Sigmoid colon (tissue), 7 donors: ENCODE data around the gene SUPT6H. TPM values are rescaled to one million over a fixed set of nuclear protein-coding genes. Genes with fewer than 3 reads are reported as not detected.
A peak's percentile ranks its signal among the peaks of the same experiment; 100 is the strongest.

Experiments used
- DNase-seq: peaks from one replicate; pipeline ENCODE4 v3.0.0-alpha.2; 2019
- H3K27ac ChIP-seq, 4 donors: fragments of 200-600 bp; sonication (generic); one replicate each; pipeline ENCODE4 v1.5.1; 2016 to 2019; ENCODE audit warnings: mild to moderate bottlenecking in 1 of 4
- H3K27me3 ChIP-seq, 3 donors: fragments of 200-600 bp; sonication (generic); one replicate each; pipeline ENCODE4 v1.5.1; 2019; ENCODE audit warnings: mild to moderate bottlenecking in 1 of 3
- H3K36me3 ChIP-seq, 4 donors: fragments of 200-600 bp; sonication (generic); one replicate each; pipeline ENCODE4 v1.5.1; 2016 to 2019
- H3K4me1 ChIP-seq, 4 donors: fragments of 200-600 bp; sonication (generic); one replicate each; pipeline ENCODE4 v1.5.1; 2017 to 2019
- H3K4me3 ChIP-seq, 4 donors: fragments of 200-600 bp; sonication (generic); one replicate each; pipeline ENCODE4 v1.5.1; 2017 to 2019; ENCODE audit warnings: mild to moderate bottlenecking in 2 of 4, moderate library complexity in 1 of 4
- H3K9me3 ChIP-seq, 4 donors: fragments of 200-600 bp in 3 of 4; sonication (generic) in 3 of 4; one replicate each; pipeline versions ENCODE4 v1.5.1 to v1.6.1; 2013 to 2019
- EP300 ChIP-seq, 4 donors: sonication (generic); formaldehyde crosslinking; IDR thresholded peaks; one replicate each; pipeline ENCODE4 v1.6.1; 2017; ENCODE audit warnings: antibody characterized with exemption in 4 of 4
- POLR2A ChIP-seq, 2 donors: fragments of 450-650 bp; IDR thresholded peaks; one replicate each; pipeline ENCODE4 v1.6.1; 2016; ENCODE audit warnings: antibody characterized with exemption in 2 of 2, mild to moderate bottlenecking in 2 of 2, moderate library complexity in 2 of 2
- POLR2AphosphoS5 ChIP-seq, 4 donors: sonication (generic); formaldehyde crosslinking; IDR thresholded peaks; one replicate each; pipeline ENCODE4 v1.6.1; 2017; ENCODE audit warnings: antibody characterized with exemption in 4 of 4
- WGBS, 2 donors: extraction: QIAGEN DNeasy Blood & Tissue Kit; methylation state at CpG; one replicate each; pipeline ENCODE4 v1.1.7; 2013; 5-methylcytosine and 5-hydroxymethylcytosine counted together
- intact Hi-C: fragments of 100-400 bp; cut with DNase I; formaldehyde crosslinking; loops from one replicate; pipeline ENCODE4 v1.15.1; 2023
- polyA plus RNA-seq, 3 donors: library from polyadenylated mRNA; stranded (reverse); fragments of 200-250 nt; gene quantifications; one replicate each; pipeline ENCODE4 v1.2.3, GENCODE V29; 2013
- total RNA-seq, 4 donors: library from RNA; depleted of rRNA; stranded (reverse); fragments of >200 nt; gene quantifications; one replicate each; pipeline ENCODE4 v1.1.0, GENCODE V29; 2016
- TF ChIP-seq, protein P1 (sequence below), 4 experiments: fragments of 450-650 bp in 3 of 4; fragments of 200-600 bp in 1 of 4; IDR thresholded peaks; one replicate each; pipeline ENCODE4 v1.5.1; 2016 to 2019; ENCODE audit warnings: antibody characterized with exemption in 4 of 4, mild to moderate bottlenecking in 3 of 4, moderate library complexity in 2 of 4
- donor health status: healthy with polysubstance abuse.
- donor health status: Bipolar disorder and iron deficiency.
- donor health status: healthy.

The SUPT6H gene
- total and polyA plus RNA-seq, 7 donors = 12.0 to 75.6 (median 49.0) TPM

DNA sequence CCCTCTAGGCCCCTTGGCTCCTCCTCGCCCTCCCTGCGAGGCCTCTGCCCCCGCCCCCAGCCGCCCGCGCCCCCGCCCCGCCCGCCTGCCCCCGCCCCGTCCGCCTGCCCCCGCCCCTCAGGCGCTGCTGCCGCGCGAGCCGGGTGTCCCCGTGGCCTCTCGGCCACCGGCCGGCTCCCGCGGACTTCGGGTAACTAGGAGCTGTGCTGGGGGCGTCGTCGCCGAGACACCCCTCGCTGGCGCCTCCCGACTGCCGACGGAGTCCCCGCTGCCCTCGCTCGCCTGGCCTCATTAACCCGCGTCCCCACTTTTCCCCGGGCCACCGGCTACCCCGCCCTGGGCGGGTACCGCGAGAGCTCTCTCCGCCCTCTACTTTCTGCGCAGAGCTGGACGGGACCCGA lies 64.2 kb downstream of the SUPT6H start, which contains the start of gene TLCD1:
TLCD1 (minus strand) TSS at position 8 of the 401 bp plus-strand sequence. CDS start 136 bp downstream, outside the sequence.
- H3K4me3 ChIP-seq = peak within 1 kb of the TSS; percentile 51 to 83 (median 68)
- WGBS, 2 donors = 1% methylated on average over 49 of the region's 49 CpGs
- DNase-seq = peak; percentile 82
- no peaks in the 10 kb centered on the region for H3K9me3 ChIP-seq
- TF ChIP-seq POLR2AphosphoS5 (IDR thresholded peaks at IDR 0.05) (no peak), POLR2A (IDR thresholded peaks at IDR 0.05) (no peak), EP300 (IDR thresholded peaks at IDR 0.05) (no peak)
- TF ChIP-seq, protein P1, sequence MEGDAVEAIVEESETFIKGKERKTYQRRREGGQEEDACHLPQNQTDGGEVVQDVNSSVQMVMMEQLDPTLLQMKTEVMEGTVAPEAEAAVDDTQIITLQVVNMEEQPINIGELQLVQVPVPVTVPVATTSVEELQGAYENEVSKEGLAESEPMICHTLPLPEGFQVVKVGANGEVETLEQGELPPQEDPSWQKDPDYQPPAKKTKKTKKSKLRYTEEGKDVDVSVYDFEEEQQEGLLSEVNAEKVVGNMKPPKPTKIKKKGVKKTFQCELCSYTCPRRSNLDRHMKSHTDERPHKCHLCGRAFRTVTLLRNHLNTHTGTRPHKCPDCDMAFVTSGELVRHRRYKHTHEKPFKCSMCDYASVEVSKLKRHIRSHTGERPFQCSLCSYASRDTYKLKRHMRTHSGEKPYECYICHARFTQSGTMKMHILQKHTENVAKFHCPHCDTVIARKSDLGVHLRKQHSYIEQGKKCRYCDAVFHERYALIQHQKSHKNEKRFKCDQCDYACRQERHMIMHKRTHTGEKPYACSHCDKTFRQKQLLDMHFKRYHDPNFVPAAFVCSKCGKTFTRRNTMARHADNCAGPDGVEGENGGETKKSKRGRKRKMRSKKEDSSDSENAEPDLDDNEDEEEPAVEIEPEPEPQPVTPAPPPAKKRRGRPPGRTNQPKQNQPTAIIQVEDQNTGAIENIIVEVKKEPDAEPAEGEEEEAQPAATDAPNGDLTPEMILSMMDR (IDR thresholded peaks at IDR 0.05) = no peak
- H3K4me1 ChIP-seq = peaks cover 0 to 49% (median 44%) of the 10 kb centered on the region in 4 donors
- intact Hi-C loops = loop anchor here (5.0 to 10.0 kb wide), 3 partner anchors 86 to 569 kb away; partner anchors contain the start of genes FLOT2 and NUFIP2
- peaks cover 17 to 36% (median 27%) of the 10 kb centered on the region in 4 donors for H3K36me3 ChIP-seq
- peak within 1 kb of the TSS; percentile 88 to 97 (median 96) for H3K27ac ChIP-seq
- peaks cover 0 to 8% (median 0%) of the 10 kb centered on the region in 3 donors for H3K27me3 ChIP-seq

DNA sequence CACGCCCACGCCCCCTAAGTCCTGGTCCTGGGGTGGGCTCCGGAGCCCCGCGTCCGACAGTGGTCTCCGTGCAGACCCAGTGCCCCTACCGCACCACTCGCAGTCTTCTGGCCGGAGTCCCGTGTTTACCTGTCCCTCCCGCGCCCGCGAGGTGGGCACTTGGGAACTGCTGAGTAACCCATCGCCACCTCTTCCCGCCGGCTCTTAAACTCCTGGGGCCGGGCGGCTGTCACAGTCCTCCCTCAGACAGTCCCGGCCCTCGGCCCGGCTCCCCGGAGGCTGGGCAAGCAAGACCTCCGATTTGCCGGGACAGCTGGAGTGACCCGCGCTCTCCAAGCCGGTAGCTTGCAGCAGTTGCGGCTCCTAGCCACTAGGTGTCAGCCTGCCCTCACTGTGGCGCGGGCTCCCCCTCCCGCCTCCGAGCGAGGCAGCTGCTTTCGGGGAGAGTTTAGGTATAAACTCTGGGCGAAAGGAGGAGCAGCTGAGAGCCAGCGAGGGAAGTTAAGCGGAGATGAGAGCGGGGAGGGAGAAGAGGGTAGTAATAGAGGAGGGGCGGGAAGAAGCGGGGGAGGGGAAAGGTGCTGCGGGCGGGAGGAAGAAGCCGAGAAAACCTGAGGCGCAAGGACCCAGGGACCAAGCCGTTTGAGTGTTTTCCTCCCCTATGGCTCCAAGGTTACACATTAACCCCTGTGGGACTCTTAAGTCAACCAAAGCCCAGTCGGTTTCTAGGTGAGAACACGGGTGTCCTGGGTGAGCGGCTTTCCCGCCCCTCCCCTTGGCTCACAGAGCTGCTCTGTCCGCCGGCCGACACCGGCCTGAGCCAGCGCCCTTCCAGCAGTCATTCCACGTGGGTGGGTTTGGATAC lies 64.9 kb downstream of the SUPT6H start:
- Histone ChIP-seq H3K36me3 (peaks cover 17 to 30% (median 22%) of the 10 kb centered on the region in 4 donors), H3K4me3 (peak overlapping the region; percentile 51 to 83 (median 68)), H3K27ac (peak overlapping the region; percentile 88 to 97 (median 96)), H3K4me1 (peaks cover 0 to 43% (median 37%) of the 10 kb centered on the region in 4 donors), H3K27me3 (peaks cover 0 to 8% (median 0%) of the 10 kb centered on the region in 3 donors), H3K9me3 (no peaks in the 10 kb centered on the region)
- 0 to 1% methylated on average over 57 of the region's 57 CpGs for WGBS, 2 donors
- peak; percentile 96 for DNase-seq
- intact Hi-C loops = loop anchor here (1.0 to 10.0 kb wide), 4 partner anchors 23 to 568 kb away; partner anchors contain the start of genes FLOT2 and NUFIP2
- TF ChIP-seq POLR2AphosphoS5 (IDR thresholded peaks at IDR 0.05) = peak in 3 of 4 donors; percentile 18 to 58 (median 47)
- TF ChIP-seq EP300 (IDR thresholded peaks at IDR 0.05) = no peak
- TF ChIP-seq POLR2A (IDR thresholded peaks at IDR 0.05) = no peak
- TF ChIP-seq, protein P1 (IDR thresholded peaks at IDR 0.05) = peak; percentile 99 to 100 (median 100)

DNA sequence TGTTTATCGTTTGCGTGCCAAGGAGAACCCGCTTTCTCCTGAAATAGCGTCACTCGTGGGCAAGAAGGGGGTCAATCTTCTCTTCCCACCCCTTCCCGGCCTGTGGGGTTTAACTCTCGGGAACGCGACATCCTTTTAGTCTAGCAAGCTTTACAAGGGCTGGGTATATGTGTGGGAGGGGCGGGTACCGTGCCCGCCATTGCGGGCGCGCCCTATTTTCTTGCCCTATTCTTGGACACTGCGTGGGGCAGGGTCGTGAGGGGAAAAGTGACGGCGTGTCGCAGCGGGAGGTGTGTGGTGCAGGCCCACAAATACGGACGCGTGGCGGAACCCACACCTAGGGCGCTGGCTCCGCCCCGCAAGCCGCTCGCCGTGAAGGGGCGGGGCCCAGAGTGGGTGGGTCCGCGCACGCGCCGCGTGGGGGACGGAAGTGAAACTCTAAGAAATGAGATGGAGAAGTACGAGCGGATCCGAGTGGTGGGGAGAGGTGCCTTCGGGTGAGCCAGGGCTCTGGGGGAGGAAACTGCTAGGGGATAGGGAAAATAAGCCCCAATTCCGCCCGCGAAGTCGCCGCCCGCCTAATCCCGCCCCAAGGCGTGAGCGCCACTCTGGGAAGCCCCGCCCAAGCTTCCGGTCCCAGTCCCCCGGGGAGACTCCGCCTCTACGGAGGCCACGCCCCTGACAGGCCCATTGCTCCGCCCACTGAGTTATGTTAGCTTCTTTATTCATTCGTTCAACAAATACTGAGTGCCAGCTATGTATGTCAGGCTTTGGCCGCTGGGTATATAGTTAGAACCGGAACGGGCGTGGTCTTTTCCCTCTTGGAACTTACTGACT lies 66.6 kb downstream of the SUPT6H start, which contains the start of gene NEK8:
NEK8 (plus strand) TSS at position 425 of the 837 bp plus-strand sequence; CDS start at position 451, 26 bp downstream.
- 0% methylated on average over 64 of the region's 64 CpGs for WGBS, 2 donors
- Histone ChIP-seq H3K27me3 (peaks cover 0 to 8% (median 0%) of the 10 kb centered on the region in 3 donors), H3K9me3 (no peaks in the 10 kb centered on the region), H3K27ac (peak within 1 kb of the TSS; percentile 88 to 97 (median 96)), H3K36me3 (peaks cover 1 to 12% (median 6%) of the 10 kb centered on the region in 4 donors), H3K4me1 (peaks cover 0 to 33% (median 28%) of the 10 kb centered on the region in 4 donors), H3K4me3 (peak within 1 kb of the TSS; percentile 51 to 83 (median 68))
- TF ChIP-seq POLR2A (IDR thresholded peaks at IDR 0.05) = peak; percentile 45 to 86
- TF ChIP-seq, protein P1 (IDR thresholded peaks at IDR 0.05) = no peak
- peak; percentile 79 to 94 (median 88) for TF ChIP-seq POLR2AphosphoS5 (IDR thresholded peaks at IDR 0.05)
- TF ChIP-seq EP300 (IDR thresholded peaks at IDR 0.05) = no peak
- peak; percentile 97 for DNase-seq
- intact Hi-C loops = loop anchor here (1.0 to 10.0 kb wide), 5 partner anchors 15 to 566 kb away; partner anchors contain the start of genes FLOT2, NUFIP2 and PHF12

DNA sequence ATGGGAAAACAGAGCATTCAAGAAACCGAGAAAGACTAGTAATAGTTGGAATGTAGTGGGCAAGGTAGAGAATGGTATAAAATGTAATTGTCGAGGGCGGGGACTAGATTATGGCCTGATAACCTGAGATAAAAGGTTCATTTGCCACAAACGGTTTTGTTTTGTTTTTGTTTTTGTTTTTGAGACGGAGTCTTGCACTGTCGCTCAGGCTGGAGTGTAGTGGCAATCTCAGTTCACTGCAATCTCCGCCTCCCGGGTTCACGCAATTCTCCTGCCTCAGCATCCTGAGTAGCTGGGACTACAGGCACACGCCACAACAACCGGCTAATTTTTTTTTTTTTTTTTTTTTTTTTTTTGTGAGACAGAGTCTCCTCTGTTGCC lies 67.9 kb downstream of the SUPT6H start:
- WGBS, 2 donors = 17 to 74% methylated on average over 11 of the region's 11 CpGs
- Histone ChIP-seq H3K27ac (no peak overlapping the region), H3K36me3 (no peaks in the 10 kb centered on the region), H3K4me3 (no peak overlapping the region), H3K9me3 (no peaks in the 10 kb centered on the region), H3K4me1 (peaks cover 0 to 33% (median 28%) of the 10 kb centered on the region in 4 donors), H3K27me3 (peaks cover 0 to 8% (median 0%) of the 10 kb centered on the region in 3 donors)
- intact Hi-C loops = loop anchor here (1.0 to 10.0 kb wide), 5 partner anchors 13 to 565 kb away; partner anchors contain the start of genes FLOT2, NUFIP2 and PHF12
- TF ChIP-seq POLR2AphosphoS5 (IDR thresholded peaks at IDR 0.05) = no peak
- TF ChIP-seq, protein P1 (IDR thresholded peaks at IDR 0.05) = no peak
- TF ChIP-seq EP300 (IDR thresholded peaks at IDR 0.05) = no peak
- TF ChIP-seq POLR2A (IDR thresholded peaks at IDR 0.05) = no peak
- no peak for DNase-seq
